Fibroblast of gingiva (primary cell): ENCODE data around the gene KBTBD3.

ENCODE experiments used
- DNase-seq: peaks from one replicate; pipeline ENCODE4 v3.0.0-alpha.2; 2011; ENCODE audit warnings: low read depth

Gene KBTBD3

DNA sequence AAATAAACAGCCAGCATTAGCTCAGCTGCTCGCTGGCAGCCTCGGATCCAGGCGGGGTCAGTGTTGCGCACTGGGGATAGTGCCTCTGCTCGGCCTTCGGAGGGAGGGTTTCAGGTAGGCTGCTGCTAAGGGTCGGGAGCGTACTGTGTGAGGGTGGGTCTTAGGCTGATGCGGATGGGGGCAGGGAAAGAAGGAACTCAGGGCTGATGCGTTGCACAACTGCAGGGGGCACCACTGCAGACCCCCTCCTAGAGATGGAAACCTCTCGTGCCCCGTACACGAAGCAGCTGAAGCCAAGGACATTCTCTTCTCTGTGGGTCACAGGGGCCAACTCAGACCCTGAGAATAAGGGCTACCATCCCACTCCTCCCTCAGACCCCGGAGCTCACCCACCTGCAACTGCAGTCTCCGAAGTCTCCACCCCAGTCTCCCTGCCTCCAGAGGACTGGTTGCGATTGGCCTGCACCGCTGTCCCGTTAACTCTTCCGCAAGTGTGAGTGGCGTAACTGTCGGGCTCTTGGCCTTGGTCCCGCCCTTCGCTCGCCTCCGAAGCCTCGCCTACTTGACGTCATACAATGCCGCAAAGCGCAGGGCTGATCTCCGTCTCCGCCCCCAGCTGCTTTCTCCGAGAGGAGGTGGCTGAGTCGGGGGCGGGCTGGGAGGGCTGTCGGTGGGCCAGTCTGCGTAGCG is at the start of gene KBTBD3:
Gene KBTBD3 (minus strand): TSS at position 429 of the 690 bp plus-strand sequence. CDS start 18,250 bp downstream, outside the sequence.
- DNase-seq: peak; percentile 99

GRCh38 chr11:106121570-106122320 is 44.6 kb upstream of the KBTBD3 start:
- no peak for DNase-seq

DNA sequence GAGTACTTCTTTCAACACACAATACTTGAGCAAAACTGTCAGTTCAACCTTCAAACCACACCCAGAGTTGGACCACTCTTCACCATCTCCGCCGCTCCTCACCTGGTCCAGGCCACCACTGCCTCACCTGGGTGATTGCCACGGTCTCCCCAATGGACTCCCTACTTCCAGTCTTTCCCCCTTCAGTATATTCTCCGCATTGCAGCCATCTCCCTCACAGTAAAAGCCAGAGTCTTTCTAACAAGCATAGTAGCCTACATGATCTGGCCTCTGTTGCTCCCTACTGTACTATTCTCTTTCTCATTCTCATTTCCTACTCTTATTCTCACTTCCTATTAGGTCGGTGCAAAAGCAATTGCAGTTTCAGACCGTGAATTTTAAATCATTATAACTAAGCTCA is 28.8 kb upstream of the KBTBD3 start:
- DNase-seq: no peak

DNA sequence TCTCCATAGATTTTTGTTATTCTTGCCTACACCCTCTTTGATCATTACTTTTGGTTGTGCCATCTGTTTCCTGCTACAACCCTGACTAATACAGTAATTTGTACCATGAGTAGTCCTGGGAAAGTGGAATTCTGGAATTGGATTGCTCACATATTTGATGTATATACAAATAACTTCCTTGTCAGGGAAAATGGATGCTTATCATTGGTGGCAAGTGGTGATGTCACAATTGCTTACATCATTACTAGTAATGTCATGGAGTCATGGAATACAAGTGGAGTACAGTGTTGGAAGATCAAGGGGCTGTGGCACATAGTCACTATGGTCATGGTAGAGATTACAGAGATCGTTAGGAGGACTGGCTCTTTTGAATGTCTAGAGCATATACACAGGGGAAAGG is 24.7 kb upstream of the KBTBD3 start:
- peak; percentile 8 for DNase-seq

DNA sequence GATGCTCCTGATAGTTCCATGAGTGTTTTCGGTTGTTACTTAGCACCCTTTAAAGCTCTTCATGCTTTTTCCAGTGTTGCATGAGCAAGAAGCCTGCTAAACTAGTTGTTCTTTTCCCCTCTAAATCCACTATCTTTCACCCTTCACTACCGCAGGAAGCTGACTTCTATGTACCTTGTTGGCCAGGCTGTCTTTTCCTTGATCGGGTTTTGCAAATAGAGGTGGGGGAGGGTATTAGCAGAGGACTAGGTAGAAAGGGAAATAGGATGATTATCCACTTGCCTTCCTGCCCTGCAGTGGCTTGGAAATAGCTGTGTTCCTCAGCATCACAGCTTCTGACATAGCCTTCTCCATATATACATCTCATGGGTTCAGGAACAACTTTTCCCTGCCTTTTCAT is 24.2 kb upstream of the KBTBD3 start:
- DNase-seq: no peak

GRCh38 chr11:106098893-106099553 is 21.9 kb upstream of the KBTBD3 start:
- no peak for DNase-seq

- no peak for DNase-seq
Measured at GRCh38 chr11:106092446-106092845, 15.3 kb upstream of the KBTBD3 start.

DNA sequence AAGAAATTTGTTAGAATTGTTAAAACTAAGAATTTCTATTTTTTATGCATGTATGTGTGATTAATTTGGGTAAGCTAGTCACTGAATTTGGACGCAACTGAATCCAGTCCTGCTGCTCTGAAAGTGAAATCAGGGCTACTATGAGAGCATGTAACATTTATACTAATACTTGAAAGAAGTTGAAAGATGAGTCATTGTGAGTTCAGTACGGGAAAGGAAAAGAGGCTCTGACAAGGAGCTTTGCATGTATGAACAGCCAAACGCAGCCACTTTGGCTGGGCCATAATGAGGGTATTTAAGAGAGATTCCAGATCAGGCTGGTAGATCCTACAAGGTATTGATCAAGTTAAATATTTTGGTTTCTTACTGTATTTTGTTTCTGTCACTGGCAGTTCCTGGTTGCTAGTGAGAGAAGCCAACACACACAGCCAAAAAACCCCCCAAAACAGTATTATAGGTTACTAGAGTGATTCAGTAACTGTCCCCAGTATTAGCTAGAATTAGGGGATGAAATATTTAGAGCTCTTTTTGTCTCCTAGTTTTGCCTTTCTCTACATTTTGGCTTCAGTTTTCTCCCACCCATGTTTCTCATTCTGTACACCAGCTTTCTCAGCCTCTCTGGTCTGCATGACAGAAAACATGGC is 14.5 kb upstream of the KBTBD3 start:
- DNase-seq: peak; percentile 54

DNA sequence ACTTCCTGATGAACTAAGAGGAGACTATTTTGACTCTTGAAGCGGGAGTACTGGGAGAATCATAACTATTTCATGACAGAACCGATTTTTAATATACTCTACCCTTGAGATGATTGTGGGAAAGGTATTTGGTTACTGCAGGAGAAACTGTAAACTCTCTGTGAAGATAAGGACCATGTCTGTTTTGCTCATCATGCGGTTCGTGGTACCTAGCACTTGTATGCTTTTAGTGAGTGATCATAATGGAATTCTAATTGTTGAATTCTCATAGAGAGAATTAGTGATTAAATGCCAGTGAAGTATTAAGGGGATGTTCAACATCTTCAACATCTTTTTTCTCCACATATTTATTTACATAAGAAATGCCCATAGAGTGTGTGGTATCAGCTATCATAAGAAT is 11.7 kb upstream of the KBTBD3 start:
- no peak for DNase-seq

DNA sequence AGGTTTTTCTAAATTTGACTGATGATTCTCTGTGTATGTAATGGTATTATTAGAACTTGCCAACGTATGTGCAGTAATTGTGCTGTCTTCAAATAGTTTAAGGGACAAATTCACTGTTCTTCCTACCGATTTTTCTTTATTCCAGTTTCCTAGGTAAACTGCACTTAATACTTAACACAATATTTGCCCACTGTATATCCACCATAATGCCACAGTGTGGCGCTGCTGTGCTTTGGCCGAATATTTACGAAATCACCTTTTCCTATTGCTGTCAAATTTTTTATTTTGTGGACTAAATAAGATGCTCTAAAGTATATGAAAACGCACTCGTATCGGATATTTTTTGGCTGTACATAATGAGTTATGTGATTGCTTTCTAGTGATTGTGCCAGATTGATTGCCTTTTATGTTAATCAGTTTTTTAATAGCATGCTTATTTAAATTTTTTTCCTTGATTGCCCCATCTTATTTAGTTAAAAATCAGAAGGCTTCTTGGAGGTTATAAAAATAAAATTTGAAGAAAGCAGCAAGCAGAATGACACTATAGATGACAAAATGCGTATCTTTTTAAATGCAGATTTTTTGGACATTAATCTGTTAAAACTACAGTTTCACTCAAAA is 10.8 kb upstream of the KBTBD3 start:
- peak; percentile 47 for DNase-seq

DNA sequence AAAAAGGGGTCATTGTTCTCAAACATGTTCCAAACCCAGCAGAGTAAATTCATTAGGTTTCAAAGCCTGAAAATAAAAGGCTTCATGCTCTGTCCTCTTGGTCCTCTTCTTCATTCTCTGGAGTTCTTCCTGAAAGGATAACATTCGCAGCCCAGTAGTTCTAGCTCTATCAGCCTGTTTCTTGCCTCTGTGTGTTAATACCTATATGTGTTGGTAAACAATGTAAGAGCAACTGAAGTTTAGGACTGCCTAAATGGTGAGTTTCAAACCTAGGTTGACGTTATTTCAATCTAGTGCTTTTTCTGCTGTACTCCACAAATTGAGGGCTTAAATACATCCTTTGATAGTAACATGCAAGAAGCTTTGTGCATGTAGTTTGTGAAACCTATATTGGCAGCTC is 9.7 kb upstream of the KBTBD3 start:
- no peak for DNase-seq

- DNase-seq: no peak
Measured at GRCh38 chr11:106086135-106086534, 9.0 kb upstream of the KBTBD3 start.

GRCh38 chr11:106082096-106082495 is 4.9 kb upstream of the KBTBD3 start:
- peak; percentile 31 for DNase-seq

- DNase-seq: peak; percentile 54
Measured at GRCh38 chr11:106077609-106078455, 685 bp upstream of the KBTBD3 start, which contains the start of gene AASDHPPT. TSS of gene AASDHPPT (plus strand) at chr11:106077662. CDS start at chr11:106077711, 49 bp downstream.

DNA sequence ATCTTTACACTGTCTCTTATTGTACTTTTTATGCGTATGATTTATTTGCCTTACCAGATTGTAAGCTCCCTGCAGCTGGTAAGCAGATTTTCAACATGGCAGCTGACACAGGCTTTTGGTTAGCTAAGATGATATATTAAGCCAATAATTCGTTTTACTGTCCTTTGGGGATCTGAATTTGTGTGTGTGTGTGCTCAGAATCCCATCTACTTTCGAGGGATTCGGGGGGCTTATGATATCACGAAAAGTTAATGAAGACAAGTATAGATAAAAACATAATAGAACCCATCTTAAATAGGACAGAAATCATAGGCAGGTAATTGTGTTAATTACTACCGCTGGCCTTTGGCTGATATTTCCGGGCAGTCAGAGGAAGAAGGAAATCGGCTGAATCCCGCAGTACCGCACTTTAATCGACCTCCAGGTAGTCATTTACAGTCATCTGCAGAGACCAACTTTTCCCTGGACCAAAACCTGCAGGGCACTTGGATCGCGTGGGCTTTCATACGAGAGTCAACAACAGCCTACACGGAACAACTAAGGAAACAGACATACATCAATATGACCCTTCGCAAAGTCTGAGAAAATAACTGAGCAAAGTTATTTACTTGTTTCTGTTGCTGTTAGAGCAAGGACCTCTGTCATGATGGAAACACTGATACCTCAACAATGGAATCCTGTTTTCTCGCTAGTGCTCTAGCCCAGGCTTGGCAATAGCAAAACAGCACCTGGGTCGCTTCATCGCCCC is 802 bp downstream of the KBTBD3 start:
- DNase-seq: no peak

DNA sequence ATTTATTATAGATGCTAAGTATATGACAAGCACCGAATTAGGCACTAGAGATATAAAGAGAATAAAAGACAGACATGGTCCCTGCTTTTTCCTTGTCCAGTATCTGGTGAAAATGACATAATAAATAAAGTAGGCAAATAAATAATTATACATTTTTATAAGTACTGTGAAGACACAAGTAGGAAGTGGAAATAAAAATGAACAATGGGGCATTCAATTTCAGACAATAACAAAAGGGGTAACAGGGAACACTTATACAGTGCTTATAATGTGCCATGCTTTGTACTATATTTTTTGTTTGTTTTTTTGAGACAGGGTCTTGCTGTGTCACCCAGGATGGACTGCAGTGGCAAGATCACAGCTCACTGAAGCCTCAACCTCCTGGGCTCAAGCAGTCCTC is 4.3 kb downstream of the KBTBD3 start:
- no peak for DNase-seq

GRCh38 chr11:106070606-106071005 is 6.5 kb downstream of the KBTBD3 start:
- peak; percentile 42 for DNase-seq

- DNase-seq: no peak
Measured at GRCh38 chr11:106063009-106063408, 14.1 kb downstream of the KBTBD3 start.

- no peak for DNase-seq
Measured at GRCh38 chr11:106061954-106062949, 14.9 kb downstream of the KBTBD3 start.
